Parathyroid adenoma (tissue), 2 donors: ENCODE results near the gene MELTF.

Experiments
- H2AFZ ChIP-seq: fragments of 300-600 bp; sonication (generic); one replicate; pipeline ENCODE4 v1.7.0; 2017; ENCODE audit warnings: antibody characterized with exemption, mild to moderate bottlenecking
- H3K27ac ChIP-seq: fragments of 300-600 bp; sonication (generic); one replicate; pipeline ENCODE4 v1.7.0; 2017
- H3K27me3 ChIP-seq: fragments of 300-600 bp; sonication (generic); one replicate; pipeline ENCODE4 v1.7.0; 2017; ENCODE audit warnings: low read length; ENCODE audit not compliant: control insufficient read depth, insufficient read depth
- H3K36me3 ChIP-seq: fragments of 300-600 bp; sonication (generic); one replicate; pipeline ENCODE4 v1.7.0; 2017; ENCODE audit warnings: low read length; ENCODE audit not compliant: control insufficient read depth, insufficient read depth
- H3K4me1 ChIP-seq: fragments of 300-600 bp; sonication (generic); one replicate; pipeline ENCODE4 v1.7.0; 2017; ENCODE audit warnings: control low read depth
- H3K4me2 ChIP-seq: fragments of 300-600 bp; sonication (generic); one replicate; pipeline ENCODE4 v1.7.0; 2017; ENCODE audit warnings: low read length
- H3K4me3 ChIP-seq: fragments of 300-600 bp; sonication (generic); one replicate; pipeline ENCODE4 v1.7.0; 2017; ENCODE audit warnings: low read depth, low read length
- H3K79me2 ChIP-seq: fragments of 300-600 bp; sonication (generic); one replicate; pipeline ENCODE4 v1.7.0; 2017; ENCODE audit warnings: control low read depth
- H3K9ac ChIP-seq: fragments of 300-600 bp; sonication (generic); one replicate; pipeline ENCODE4 v1.7.0; 2017; ENCODE audit warnings: mild to moderate bottlenecking
- H3K9me3 ChIP-seq: fragments of 300-600 bp; sonication (generic); one replicate; pipeline ENCODE4 v1.7.0; 2017; ENCODE audit warnings: low read length; ENCODE audit not compliant: control insufficient read depth
- TF ChIP-seq, protein P1 (sequence below): fragments of 300-600 bp; sonication (generic); IDR thresholded peaks from one replicate; pipeline ENCODE4 v1.7.0; 2017; ENCODE audit warnings: antibody characterized with exemption, mild to moderate bottlenecking
- donor health status: primary hyperparathyroidism.

Gene MELTF

DNA sequence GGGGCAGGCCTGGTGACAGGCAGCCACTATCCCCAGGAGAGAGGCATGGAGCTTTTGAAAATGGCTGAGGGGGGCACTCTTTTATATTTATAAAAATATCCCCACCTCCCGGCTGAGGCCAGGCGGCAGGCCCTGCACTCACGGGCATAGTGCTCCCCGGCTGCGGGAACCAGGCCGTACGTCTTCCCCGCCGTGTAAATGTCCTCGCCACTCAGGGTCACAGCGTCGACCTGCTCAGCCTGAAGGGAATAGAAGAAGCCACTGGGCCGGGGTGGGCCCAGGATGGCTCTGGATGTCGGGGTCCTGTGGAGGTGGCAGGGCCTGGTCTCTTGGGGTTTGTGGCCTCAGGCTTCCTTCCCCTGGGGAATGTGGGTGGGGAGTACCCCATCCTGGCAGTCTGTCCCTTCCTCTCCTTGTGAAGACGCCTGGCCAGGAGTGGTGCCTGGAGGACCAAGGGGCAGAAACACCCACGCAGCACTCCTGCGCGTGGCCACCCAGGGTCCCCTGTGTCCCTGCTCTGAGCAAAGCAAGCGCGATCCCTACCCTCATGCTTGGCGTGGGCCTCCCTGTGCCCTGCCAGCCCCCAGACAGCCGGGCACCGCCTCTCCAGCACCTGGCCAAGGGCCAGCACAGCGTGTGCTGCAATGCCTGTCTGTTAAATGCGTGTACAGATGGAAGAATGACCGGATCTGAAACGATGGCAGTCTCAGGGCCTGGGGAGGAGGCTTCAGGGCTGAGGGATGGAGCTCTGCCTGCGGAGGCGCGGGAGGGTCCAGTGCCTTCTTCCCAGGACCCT, 18.9 kb downstream of the MELTF start:
- H3K9ac ChIP-seq = no peak overlapping the region
- no peaks in the 10 kb centered on the region for H3K4me1 ChIP-seq
- H3K4me3 ChIP-seq = no peak overlapping the region
- H2AFZ ChIP-seq = no peak overlapping the region
- H3K27ac ChIP-seq = no peak overlapping the region
- no peak overlapping the region for H3K4me2 ChIP-seq
- no peaks in the 10 kb centered on the region for H3K36me3 ChIP-seq
- no peaks in the 10 kb centered on the region for H3K9me3 ChIP-seq
- TF ChIP-seq, protein P1, sequence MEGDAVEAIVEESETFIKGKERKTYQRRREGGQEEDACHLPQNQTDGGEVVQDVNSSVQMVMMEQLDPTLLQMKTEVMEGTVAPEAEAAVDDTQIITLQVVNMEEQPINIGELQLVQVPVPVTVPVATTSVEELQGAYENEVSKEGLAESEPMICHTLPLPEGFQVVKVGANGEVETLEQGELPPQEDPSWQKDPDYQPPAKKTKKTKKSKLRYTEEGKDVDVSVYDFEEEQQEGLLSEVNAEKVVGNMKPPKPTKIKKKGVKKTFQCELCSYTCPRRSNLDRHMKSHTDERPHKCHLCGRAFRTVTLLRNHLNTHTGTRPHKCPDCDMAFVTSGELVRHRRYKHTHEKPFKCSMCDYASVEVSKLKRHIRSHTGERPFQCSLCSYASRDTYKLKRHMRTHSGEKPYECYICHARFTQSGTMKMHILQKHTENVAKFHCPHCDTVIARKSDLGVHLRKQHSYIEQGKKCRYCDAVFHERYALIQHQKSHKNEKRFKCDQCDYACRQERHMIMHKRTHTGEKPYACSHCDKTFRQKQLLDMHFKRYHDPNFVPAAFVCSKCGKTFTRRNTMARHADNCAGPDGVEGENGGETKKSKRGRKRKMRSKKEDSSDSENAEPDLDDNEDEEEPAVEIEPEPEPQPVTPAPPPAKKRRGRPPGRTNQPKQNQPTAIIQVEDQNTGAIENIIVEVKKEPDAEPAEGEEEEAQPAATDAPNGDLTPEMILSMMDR = no peak
- no peaks in the 10 kb centered on the region for H3K27me3 ChIP-seq
- no peaks in the 10 kb centered on the region for H3K79me2 ChIP-seq

DNA sequence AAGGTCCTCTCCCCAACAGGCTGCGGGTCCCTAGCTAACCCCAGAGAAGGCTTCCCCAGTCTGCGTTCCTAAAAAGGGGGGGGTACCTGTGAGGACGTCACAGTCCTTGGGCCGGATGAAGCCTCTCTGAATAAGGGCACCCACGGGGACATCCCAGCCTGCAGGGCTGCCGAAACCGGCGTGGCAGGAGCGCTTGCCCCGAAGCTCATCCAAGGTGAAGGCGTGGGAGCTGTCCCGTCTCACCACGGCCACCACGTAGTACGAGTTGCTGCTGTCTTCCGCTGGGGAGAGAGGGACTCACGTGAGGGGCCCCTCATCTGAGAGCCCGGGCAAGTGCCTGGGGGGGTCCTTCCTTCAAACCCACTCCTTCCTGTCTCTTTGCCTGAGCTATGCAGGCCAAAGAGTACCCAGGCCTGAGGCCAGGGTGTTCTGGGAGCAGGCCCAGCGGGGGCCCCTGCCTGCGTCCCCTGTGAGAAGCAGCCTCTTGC, 20.0 kb downstream of the MELTF start:
- Histone ChIP-seq H3K27me3 (no peaks in the 10 kb centered on the region), H3K79me2 (no peaks in the 10 kb centered on the region), H3K36me3 (no peaks in the 10 kb centered on the region), H2AFZ (no peak overlapping the region), H3K9me3 (no peaks in the 10 kb centered on the region), H3K27ac (no peak overlapping the region), H3K9ac (no peak overlapping the region), H3K4me2 (no peak overlapping the region), H3K4me3 (no peak overlapping the region), H3K4me1 (no peaks in the 10 kb centered on the region)
- TF ChIP-seq, protein P1 = no peak

DNA sequence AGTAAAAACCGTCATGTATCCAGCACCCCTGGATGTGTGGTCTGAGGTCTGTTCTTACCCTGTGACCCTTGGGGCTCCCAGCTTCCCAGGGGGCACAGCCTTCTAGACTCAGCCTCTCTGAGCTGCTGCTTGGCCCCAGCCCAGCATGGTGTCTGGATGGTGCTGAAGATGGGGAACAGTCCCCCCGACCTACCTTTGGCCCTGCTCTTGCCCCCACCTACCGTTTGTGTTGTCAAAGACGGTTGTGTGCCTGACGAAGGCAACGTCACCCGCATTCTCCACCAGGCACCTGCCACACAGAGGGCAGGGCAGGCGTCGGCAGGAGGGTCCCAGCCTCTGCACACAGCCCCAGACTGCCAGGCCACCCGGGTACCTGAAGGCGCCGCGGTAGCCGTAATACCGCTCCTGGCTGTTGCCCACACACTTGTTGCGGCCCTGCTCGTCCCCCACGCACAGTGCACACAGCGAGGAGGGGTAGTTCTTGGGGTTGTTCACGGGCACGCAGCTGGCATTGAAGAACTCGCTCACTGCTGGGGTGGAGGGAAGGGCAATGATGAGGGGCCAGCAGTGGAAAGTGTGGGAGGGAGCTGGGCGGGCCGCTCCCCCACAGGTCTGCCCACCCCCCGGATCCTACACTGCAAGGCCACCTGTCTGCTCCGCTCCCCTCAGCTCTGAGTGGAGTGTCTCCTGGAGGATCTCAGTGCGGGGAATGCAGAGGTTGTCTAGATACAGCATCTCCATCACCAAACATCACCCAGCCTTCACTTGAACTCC, 21.0 kb downstream of the MELTF start:
- Histone ChIP-seq H2AFZ (no peak overlapping the region), H3K4me2 (no peak overlapping the region), H3K27ac (no peak overlapping the region), H3K4me3 (no peak overlapping the region), H3K4me1 (peaks cover 6% of the 10 kb centered on the region), H3K9ac (no peak overlapping the region), H3K27me3 (no peaks in the 10 kb centered on the region), H3K79me2 (no peaks in the 10 kb centered on the region), H3K9me3 (no peaks in the 10 kb centered on the region), H3K36me3 (no peaks in the 10 kb centered on the region)
- TF ChIP-seq, protein P1 = no peak

DNA sequence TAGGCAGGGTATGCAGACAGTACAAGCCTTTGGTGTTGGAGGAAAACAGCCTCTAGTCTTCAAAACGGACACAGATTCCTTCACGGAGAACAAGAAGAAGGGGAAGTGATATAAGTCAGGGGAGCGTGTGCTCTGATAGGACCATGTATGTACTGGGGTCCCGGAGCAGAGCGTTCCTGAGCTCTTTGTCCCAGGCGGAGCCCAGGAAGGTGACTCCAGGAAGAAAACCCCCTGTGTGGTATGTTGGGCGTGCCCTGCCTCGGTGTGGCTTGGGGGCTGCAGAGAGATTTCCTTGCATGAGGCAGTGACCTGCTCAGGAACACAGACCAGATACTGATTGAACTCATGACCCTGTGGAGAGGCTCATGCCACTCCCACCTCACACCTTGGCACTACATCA, 21.7 kb downstream of the MELTF start:
- Histone ChIP-seq H3K9me3 (no peaks in the 10 kb centered on the region), H3K4me2 (no peak overlapping the region), H3K36me3 (no peaks in the 10 kb centered on the region), H3K4me3 (no peak overlapping the region), H2AFZ (no peak overlapping the region), H3K27me3 (no peaks in the 10 kb centered on the region), H3K79me2 (no peaks in the 10 kb centered on the region), H3K4me1 (peaks cover 6% of the 10 kb centered on the region), H3K27ac (no peak overlapping the region), H3K9ac (no peak overlapping the region)
- TF ChIP-seq, protein P1 = no peak
